Measurements from ENCODE around the gene PPP1R12C. TPM values are rescaled to one million over a fixed set of nuclear protein-coding genes. Genes with fewer than 3 reads are reported as not detected.

PPP1R12C gene
- 117 TPM for total RNA-seq (2013)
- polyA plus RNA-seq, result 100 to 1,000 TPM in 1 of 3 donors, 1 to 10 TPM in 2; 2.1 to 206 (median 2.6) TPM
- 70.1 and 87.3 TPM in 2 replicates for polyA minus RNA-seq
- 58.1 to 135 (median 88.2) reads per million in 11 experiments for total RNA-seq

DNA sequence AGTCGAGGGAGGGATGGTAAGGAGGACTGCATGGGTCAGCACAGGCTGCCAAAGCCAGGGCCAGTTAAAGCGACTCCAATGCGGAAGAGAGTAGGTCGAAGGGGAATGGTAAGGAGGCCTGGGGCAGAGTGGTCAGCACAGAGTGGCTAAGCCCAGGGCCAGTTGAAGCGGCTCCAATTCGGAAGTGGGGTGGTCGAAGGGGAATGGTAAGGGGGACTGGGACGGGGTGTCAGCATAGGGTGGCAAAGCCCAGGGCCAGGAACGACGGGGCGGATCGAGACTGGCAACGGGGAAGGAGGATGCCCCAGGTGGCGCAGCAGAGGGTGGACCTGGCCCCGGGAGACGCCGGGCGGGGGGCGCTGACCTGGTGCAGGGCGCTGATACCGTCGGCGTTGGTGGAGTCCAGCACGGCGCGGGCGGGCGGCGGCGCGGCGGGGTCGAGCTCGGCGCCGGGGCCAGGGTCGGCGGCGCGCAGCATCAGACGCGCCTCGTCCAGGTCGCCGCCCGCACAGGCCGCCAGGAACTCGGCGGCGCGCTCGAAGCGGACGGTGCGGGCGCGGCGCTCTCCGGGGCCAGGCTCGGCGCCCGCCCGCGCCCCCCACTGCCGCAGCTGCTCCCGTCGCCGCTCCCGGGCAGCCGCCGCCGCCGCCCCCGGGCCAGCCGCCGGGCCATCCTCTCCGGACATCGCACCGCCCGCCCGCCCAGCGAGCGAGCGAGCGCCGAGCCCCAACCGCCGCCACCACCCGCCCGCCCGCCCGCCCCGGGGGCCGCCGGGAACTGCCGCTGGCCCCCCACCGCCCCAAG lies at the start of gene PPP1R12C:
PPP1R12C (minus strand) TSS at position 779 of the 804 bp plus-strand sequence; CDS start at position 685, 94 bp downstream.
- TF ChIP-seq, protein P1, sequence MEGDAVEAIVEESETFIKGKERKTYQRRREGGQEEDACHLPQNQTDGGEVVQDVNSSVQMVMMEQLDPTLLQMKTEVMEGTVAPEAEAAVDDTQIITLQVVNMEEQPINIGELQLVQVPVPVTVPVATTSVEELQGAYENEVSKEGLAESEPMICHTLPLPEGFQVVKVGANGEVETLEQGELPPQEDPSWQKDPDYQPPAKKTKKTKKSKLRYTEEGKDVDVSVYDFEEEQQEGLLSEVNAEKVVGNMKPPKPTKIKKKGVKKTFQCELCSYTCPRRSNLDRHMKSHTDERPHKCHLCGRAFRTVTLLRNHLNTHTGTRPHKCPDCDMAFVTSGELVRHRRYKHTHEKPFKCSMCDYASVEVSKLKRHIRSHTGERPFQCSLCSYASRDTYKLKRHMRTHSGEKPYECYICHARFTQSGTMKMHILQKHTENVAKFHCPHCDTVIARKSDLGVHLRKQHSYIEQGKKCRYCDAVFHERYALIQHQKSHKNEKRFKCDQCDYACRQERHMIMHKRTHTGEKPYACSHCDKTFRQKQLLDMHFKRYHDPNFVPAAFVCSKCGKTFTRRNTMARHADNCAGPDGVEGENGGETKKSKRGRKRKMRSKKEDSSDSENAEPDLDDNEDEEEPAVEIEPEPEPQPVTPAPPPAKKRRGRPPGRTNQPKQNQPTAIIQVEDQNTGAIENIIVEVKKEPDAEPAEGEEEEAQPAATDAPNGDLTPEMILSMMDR (IDR thresholded peaks at IDR 0.05), result no peak
- peak within 1 kb of the TSS; percentile 95 to 100 for H3K4me3 Mint-ChIP-seq
- peaks cover 6 to 18% (median 14%) of the 10 kb centered on the region in 3 donors for H3K27me3 Mint-ChIP-seq (ENCODE audit: low read depth in 3 of 3)
- H3K9me3 ChIP-seq (replicated peaks in 1 of 2; ENCODE audit: control insufficient read depth in 1 of 2, insufficient read depth in 1 of 2, low read length in 2 of 2), result no peaks in the 10 kb centered on the region
- H2AFZ ChIP-seq (ENCODE audit: insufficient read depth, low read depth, low read length, poor library complexity, severe bottlenecking), result peak within 1 kb of the TSS; percentile 84
- peak in 2 of 3 donors; percentile 30 to 51 for DNase-seq
- peak within 1 kb of the TSS; percentile 80 to 84 for H3K27ac ChIP-seq (ENCODE audit: low read depth in 1 of 2, low read length in 2 of 2)
- H3K36me3 Mint-ChIP-seq, result peaks cover 1 to 23% of the 10 kb centered on the region in 2 donors
- H3K27ac Mint-ChIP-seq, result peak within 1 kb of the TSS; percentile 97 to 99 (median 97)
- H3K4me3 ChIP-seq (replicated peaks in 1 of 3; ENCODE audit: low read depth in 2 of 3, low read length in 3 of 3), result peak within 1 kb of the TSS; percentile 81 to 94 (median 90)
- peaks cover 16% of the 10 kb centered on the region in 2 donors for H3K36me3 ChIP-seq (replicated peaks in 1 of 2; ENCODE audit: control insufficient read depth in 1 of 2, insufficient read depth in 2 of 2, low read length in 2 of 2)
- peaks cover 43% of the 10 kb centered on the region for H3K4me1 Mint-ChIP-seq
- H3K4me1 ChIP-seq (ENCODE audit: control insufficient read depth in 1 of 2, insufficient read depth in 2 of 2, low read length in 2 of 2), result peaks cover 25 to 44% of the 10 kb centered on the region in 2 donors
- H3K27me3 ChIP-seq (ENCODE audit: control insufficient read depth in 2 of 2, insufficient read depth in 2 of 2, low read length in 2 of 2), result peaks cover 0 to 3% of the 10 kb centered on the region in 2 donors
- H3K4me2 ChIP-seq (replicated peaks; ENCODE audit: extremely low read depth, low read length, poor library complexity, severe bottlenecking), result peak within 1 kb of the TSS; percentile 98
- H4K20me1 ChIP-seq (ENCODE audit: insufficient read depth, low read length), result peaks cover 50% of the 10 kb centered on the region
- intact Hi-C loops (cut with micrococcal nuclease), result loop anchor here in 1 of 2 donors (10.0 kb wide), 1 partner anchor 138 kb away; the partner anchor contains the start of gene PPP6R1
- no peaks in the 10 kb centered on the region for H3K9me3 Mint-ChIP-seq
- WGBS (ENCODE audit: insufficient coverage), result under 1% methylated on average over 91 of the region's 97 CpGs
- peak within 1 kb of the TSS; percentile 74 for H3K9ac ChIP-seq (ENCODE audit: insufficient read depth, low read length, poor library complexity, severe bottlenecking)
- peaks cover 50% of the 10 kb centered on the region for H3K79me2 ChIP-seq (ENCODE audit: insufficient read depth, low read length)

DNA sequence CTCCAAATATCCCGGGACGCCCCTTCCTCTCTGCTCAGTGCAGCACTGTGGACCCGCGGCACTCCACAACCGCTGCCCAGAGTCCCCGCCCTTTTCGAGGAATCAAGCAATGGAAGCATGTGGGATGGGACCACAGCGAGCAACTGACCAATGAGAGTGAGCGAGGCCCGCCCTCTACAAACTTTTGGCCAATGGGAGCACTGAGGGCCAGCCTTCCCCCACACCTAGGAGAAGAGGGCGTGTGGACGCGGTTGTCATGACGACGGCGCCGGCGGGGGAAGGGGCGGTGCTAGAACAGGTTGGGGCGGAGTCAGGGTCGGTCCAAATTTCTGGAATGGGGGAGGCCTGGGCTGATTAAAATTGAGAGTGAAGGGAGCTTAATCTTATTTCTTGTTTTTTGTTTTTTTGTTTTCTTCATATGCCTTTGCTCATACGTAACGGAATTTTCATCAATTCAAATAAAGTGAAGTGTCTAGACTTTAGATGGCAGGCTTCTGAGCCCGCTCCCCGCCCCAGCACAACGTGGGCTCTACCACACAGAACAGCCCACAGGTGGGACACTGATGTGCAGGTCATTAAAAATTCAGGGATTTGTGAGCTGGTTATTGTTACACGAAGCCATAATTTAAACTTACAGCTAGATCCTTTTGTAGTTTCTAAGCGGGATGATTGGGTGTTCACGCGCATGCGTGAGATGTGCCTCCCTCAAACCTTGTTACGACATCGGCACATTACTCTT lies 49.3 kb upstream of the PPP1R12C start, which contains the start of gene DNAAF3:
DNAAF3 (minus strand) TSS at position 84 of the 739 bp plus-strand sequence. CDS start 200 bp downstream, outside the sequence.
- Histone ChIP-seq H3K27me3 (ENCODE audit: control insufficient read depth in 2 of 2, insufficient read depth in 2 of 2, low read length in 2 of 2) (peaks cover 13 to 73% of the 10 kb centered on the region in 2 donors), H2AFZ (ENCODE audit: insufficient read depth, low read depth, low read length, poor library complexity, severe bottlenecking) (peak within 1 kb of the TSS; percentile 29), H3K4me1 (ENCODE audit: control insufficient read depth in 1 of 2, insufficient read depth in 2 of 2, low read length in 2 of 2) (peaks cover 15 to 18% of the 10 kb centered on the region in 2 donors), H4K20me1 (ENCODE audit: insufficient read depth, low read length) (no peaks in the 10 kb centered on the region), H3K36me3 (replicated peaks in 1 of 2; ENCODE audit: control insufficient read depth in 1 of 2, insufficient read depth in 2 of 2, low read length in 2 of 2) (no peaks in the 10 kb centered on the region), H3K4me3 (replicated peaks in 1 of 3; ENCODE audit: low read depth in 2 of 3, low read length in 3 of 3) (peak within 1 kb of the TSS in 1 of 3 experiments; percentile 55), H3K4me2 (replicated peaks; ENCODE audit: extremely low read depth, low read length, poor library complexity, severe bottlenecking) (peak within 1 kb of the TSS; percentile 64), H3K9ac (ENCODE audit: insufficient read depth, low read length, poor library complexity, severe bottlenecking) (no peak within 1 kb of the TSS), H3K27ac (ENCODE audit: low read depth in 1 of 2, low read length in 2 of 2) (no peak within 1 kb of the TSS), H3K9me3 (replicated peaks in 1 of 2; ENCODE audit: control insufficient read depth in 1 of 2, insufficient read depth in 1 of 2, low read length in 2 of 2) (peaks cover 10 to 11% of the 10 kb centered on the region in 2 donors), H3K79me2 (ENCODE audit: insufficient read depth, low read length) (no peaks in the 10 kb centered on the region)
- peaks cover 7 to 26% (median 10%) of the 10 kb centered on the region in 7 donors for H3K9me3 Mint-ChIP-seq
- TF ChIP-seq, protein P1 (IDR thresholded peaks at IDR 0.05), result no peak
- H3K36me3 Mint-ChIP-seq, result peaks cover 6 to 9% of the 10 kb centered on the region in 2 donors
- intact Hi-C loops (cut with micrococcal nuclease), result loop anchor here in 1 of 2 donors (10.0 kb wide), 1 partner anchor 82 kb away; no protein-coding TSS in a partner anchor
- peak within 1 kb of the TSS in 3 of 7 donors; percentile 5 to 47 (median 41) for H3K27ac Mint-ChIP-seq
- peaks cover 65 to 89% (median 87%) of the 10 kb centered on the region in 3 donors for H3K27me3 Mint-ChIP-seq (ENCODE audit: low read depth in 3 of 3)
- peak; percentile 64 to 80 (median 70) for DNase-seq
- peak within 1 kb of the TSS; percentile 60 to 92 for H3K4me3 Mint-ChIP-seq
- WGBS (ENCODE audit: insufficient coverage), result 0% methylated on average over 7 of the region's 33 CpGs
- H3K4me1 Mint-ChIP-seq, result peaks cover 12% of the 10 kb centered on the region
